GM21367 (cell line): ENCODE measurements around the gene TGOLN2.

Experiments used
- ATAC-seq: cut with Tn5 transposase; IDR thresholded peaks from one replicate; pipeline ENCODE4 v1.9.1; 2021; ENCODE audit not compliant: unreplicated experiment

The TGOLN2 gene

GRCh38 chr2:85309699-85310321 is 18.0 kb downstream of the TGOLN2 start:
- ATAC-seq: no peak

GRCh38 chr2:85308896-85309555 is 18.8 kb downstream of the TGOLN2 start:
- ATAC-seq: no peak

- ATAC-seq: no peak
These were observed 19.6 kb downstream of the TGOLN2 start for GRCh38 chr2:85308201-85308600.

GRCh38 chr2:85307527-85307897 is 20.3 kb downstream of the TGOLN2 start:
- no peak for ATAC-seq

GRCh38 chr2:85303780-85304531 is 23.8 kb downstream of the TGOLN2 start:
- ATAC-seq: no peak

GRCh38 chr2:85302121-85302520 is 25.7 kb downstream of the TGOLN2 start:
- no peak for ATAC-seq

- ATAC-seq: no peak
These were observed 36.3 kb downstream of the TGOLN2 start for GRCh38 chr2:85291425-85292023.

- ATAC-seq: no peak
These were observed 39.5 kb downstream of the TGOLN2 start for GRCh38 chr2:85288244-85288725.

GRCh38 chr2:85287721-85288120 is 40.1 kb downstream of the TGOLN2 start:
- ATAC-seq: no peak

- ATAC-seq: no peak
These were observed 40.9 kb downstream of the TGOLN2 start for GRCh38 chr2:85286918-85287317.

GRCh38 chr2:85283641-85284040 is 44.1 kb downstream of the TGOLN2 start:
- ATAC-seq: no peak

- no peak for ATAC-seq
These were observed 44.9 kb downstream of the TGOLN2 start for GRCh38 chr2:85282914-85283313.

- no peak for ATAC-seq
These were observed 46.2 kb downstream of the TGOLN2 start for GRCh38 chr2:85281553-85281952.

- no peak for ATAC-seq
These were observed 49.4 kb downstream of the TGOLN2 start for GRCh38 chr2:85278361-85278760.

GRCh38 chr2:85277416-85278158 is 50.2 kb downstream of the TGOLN2 start:
- no peak for ATAC-seq

GRCh38 chr2:85276571-85277118 is 51.1 kb downstream of the TGOLN2 start:
- ATAC-seq: no peak

- ATAC-seq: no peak
These were observed 51.7 kb downstream of the TGOLN2 start for GRCh38 chr2:85275984-85276540.

GRCh38 chr2:85273738-85274731 is 53.8 kb downstream of the TGOLN2 start:
- ATAC-seq: no peak

GRCh38 chr2:85272357-85272756 is 55.4 kb downstream of the TGOLN2 start:
- ATAC-seq: no peak
